ENCODE results near the gene BAD. TPM values are rescaled to one million over a fixed set of nuclear protein-coding genes. Genes with fewer than 3 reads are reported as not detected.
"Not testable (repeated sequence)": the region's sequence is repeated elsewhere in the genome, so short reads cannot be mapped to it uniquely, and the experiment has no call there.

The BAD gene
- total RNA-seq, 1 donor from 2014 or later: 45.4 TPM

DNA sequence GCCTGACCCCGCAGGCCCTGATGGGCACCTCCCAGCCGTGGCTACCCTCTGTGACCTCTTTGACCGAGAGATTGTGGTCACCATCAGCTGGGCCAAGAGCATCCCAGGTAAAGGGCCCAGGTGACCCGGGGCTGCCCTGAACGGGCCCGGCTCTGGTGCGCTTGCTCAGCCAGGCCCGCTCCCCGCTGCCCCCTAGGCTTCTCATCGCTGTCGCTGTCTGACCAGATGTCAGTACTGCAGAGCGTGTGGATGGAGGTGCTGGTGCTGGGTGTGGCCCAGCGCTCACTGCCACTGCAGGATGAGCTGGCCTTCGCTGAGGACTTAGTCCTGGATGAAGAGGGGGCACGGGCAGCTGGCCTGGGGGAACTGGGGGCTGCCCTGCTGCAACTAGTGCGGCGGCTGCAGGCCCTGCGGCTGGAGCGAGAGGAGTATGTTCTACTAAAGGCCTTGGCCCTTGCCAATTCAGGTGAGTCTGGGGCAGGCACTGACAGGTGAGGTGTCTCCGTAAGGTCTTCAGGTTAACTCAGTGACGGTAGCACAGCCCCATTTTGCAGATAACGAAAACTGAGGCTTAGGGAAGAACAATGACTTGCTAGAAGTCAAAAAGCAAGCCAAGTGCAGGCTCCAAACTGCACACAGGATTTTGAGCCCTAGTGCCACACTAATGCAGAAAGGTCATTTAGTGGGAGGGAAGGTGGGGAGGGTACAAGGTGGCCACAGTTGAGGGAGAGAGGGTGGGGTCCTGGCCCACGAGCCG, 30.5 kb upstream of the BAD start:
- ATAC-seq: no peak

DNA sequence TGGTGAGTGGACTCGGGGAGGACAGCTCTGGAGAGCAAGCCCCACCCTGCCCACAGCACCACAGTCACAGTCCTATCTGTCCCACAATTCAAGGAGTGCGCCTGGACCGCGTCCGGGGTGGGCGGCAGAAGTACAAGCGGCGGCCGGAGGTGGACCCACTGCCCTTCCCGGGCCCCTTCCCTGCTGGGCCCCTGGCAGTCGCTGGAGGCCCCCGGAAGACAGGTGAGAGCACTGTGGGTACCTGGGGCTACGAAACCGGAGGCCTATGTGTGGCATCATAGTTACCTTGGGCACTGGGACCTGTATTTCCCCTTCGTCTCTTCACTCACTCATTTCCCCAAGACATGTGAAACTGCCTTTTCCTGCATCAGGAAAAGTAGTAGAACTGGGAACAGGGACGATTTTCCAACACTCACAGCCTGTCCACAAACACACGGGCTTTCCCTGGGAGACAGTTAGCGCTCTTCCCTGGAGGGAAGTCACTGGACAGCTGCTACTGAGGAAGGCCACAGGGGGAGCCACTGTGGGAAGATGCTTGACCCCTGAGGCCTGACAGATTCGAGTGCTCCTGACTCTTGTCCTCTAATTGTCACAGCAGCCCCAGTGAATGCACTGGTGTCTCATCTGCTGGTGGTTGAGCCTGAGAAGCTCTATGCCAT, 29.8 kb upstream of the BAD start:
- no peak for ATAC-seq

DNA sequence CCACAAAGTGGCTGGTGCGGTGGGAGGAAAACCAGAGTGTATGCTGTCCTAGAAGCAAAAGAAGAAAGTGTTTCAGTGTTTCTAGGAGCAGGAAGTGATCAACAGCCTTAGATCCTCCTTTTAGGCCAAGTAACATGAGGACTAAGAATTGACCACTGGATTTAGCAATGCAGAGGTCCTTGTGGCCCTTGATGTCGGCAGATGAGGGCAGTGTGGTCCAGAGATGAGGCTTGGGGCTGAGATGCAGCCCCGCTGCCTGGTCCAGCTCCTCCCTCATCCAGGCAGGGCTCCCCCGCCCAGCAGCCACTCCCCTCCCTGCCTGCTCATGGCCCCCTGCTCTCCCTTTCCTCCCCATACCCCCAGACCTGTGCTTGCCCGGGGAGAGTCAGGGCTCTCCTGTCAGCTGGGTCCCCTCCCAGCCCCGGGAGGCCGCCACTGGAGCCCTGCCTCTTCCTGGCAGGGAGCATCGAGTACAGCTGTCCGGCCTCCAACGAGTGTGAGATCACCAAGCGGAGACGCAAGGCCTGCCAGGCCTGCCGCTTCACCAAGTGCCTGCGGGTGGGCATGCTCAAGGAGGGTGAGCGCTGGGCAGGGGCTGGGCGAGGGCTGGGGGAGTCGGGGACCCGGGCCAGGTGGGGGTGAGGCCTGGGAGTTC, 29.2 kb upstream of the BAD start:
- no peak for ATAC-seq

DNA sequence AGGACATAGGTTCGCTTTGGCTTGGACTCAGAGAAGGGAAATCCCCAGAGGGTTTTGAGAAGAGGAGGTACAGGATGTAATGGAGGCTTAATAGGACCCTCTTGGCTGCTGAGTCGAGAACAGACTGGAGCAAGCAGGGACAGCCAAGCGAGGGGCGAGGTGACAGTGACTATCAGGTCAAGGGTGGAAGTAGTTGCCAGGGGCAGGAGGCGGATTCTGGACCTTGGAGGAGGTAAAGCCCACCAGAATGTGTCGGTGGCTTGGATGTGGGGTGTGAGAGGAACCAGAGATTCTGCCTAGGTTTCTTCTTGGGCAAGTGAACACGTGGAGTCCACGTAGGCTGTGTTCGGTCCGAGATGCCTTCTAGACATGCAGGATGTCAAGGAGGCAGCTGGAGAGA, 28.5 kb upstream of the BAD start:
- ATAC-seq: no peak

DNA sequence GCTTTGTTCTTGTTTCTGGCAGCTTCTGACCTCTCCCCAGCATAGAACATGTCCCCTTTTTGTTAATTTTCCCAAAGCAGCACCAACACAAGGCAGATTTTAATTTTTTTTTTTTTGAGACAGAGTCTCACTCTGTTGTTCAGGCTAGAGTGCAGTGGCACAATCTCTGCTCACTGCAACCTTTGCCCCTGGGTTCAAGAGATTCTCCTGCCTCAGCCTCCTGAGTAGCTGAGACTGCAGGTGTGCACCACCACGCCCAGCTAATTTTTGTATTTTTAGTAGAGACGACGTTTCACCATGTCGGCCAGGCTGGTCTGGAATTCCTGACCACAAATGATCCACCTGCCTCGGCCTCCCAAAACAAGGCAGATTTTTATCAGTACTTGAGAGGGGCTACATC, 23.3 kb upstream of the BAD start:
- not testable (repeated sequence) for ATAC-seq

DNA sequence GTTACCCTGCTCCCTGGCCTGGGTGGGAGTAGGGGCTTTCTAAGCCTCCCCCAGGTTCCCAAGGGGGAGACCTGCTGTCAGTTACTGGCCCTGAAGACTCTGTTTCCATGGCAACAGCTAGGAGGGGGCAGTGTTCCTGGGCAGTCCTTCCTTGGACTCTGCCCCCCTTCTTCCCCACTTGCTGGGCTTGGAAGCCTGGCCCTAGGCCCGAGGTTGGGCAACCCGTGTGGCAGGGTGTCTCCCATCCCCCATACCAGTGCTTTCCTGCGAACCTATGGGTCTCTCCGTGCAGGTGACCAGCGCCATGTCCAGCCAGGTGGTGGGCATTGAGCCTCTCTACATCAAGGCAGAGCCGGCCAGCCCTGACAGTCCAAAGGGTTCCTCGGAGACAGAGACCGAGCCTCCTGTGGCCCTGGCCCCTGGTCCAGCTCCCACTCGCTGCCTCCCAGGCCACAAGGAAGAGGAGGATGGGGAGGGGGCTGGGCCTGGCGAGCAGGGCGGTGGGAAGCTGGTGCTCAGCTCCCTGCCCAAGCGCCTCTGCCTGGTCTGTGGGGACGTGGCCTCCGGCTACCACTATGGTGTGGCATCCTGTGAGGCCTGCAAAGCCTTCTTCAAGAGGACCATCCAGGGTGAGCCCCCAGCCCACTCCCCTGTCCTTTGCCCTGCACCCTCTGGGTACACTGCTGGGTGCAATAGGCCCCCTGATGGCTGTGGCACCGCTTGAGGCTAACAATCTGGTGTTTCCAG, 22.6 kb upstream of the BAD start:
- ATAC-seq: no peak

DNA sequence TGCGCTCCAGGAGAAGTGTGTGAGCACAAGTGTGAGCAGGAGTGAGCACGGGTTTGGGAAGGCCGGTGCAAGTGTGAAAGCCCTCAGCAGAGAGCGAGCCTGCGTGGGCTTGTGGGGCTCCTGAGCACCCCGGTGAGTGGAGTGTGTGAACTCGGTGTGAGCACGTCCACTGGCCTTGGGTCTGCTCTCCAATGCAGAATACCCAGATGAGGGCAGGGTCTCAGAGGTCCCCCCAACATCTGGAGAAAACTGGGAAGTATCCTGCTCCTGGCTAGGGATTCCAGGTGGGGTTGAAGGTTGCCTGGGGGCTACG, 22.1 kb upstream of the BAD start:
- ATAC-seq: no peak

DNA sequence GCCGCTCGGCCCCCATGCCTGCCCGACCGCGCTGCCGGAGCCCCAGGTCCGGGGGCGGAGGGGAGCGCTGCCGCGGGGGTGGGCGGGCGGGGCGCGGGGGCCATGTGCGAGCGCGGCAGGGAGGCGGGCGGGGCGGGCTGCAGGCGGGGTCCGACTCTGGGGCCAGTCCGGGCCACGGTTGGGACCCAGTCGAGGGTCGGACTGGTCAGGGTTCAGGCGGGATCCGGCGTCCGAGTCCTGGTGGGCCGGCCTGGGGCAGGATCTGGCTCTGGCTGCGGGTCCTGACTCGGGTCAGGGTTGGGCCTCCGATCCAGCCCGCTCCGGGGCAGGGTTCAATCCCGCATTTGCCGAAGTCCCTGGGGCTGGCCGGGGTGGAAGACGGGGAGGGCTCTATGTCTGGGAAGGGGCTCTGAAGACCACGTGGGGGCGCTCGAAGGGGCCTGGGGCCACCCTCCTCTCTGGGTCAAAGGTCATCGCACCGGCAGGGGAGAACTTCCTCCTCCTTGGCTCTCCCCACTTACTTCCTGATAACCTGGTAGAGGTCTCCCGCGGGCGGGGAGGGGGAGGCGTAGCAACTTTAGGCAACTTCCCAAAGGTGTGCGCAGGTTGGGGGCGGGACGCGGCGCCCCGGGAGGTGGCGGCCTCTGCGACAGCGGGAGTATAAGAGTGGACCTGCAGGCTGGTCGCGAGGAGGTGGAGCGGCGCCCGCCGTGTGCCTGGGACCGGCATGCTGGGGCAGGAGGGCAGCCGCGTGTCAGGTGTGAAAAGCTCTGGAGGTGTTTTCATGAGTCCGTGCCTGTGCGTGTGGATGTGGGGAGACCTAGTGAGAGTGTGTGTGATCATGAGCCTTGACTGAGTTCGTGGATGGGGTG, 21.5 kb upstream of the BAD start:
- peak; percentile 19 for ATAC-seq

DNA sequence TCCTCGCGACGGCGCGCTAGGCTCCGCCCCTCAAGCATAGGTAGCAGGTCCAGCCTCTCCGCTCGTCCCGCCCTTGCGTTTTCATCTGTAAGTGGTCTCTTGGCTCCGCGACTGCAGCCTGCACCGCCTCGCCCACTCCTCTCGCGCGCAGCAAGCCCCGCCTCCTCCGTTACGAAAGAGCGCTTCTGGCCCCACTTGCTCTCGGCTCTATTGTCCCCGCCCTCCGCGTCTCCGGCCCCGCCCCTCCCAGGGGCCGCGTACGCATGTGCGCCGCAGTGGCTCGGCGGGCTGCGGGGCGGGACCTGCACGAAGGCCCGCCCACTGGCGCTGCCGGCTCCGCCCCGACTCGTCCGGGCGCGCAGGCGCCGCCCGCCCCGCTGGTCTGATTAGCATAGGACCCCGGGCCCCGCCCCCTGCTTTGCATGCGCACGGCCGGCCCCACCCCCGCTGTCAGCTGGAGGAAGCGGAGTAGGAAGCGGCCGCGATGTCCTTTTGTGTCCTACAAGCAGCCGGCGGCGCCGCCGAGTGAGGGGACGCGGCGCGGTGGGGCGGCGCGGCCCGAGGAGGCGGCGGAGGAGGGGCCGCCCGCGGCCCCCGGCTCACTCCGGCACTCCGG, 20.7 kb upstream of the BAD start, which contains the start of gene ESRRA:
ESRRA (plus strand) TSS at position 450 of the 616 bp plus-strand sequence. CDS start 1,656 bp downstream, outside the sequence.
- peak; percentile 88 for ATAC-seq

DNA sequence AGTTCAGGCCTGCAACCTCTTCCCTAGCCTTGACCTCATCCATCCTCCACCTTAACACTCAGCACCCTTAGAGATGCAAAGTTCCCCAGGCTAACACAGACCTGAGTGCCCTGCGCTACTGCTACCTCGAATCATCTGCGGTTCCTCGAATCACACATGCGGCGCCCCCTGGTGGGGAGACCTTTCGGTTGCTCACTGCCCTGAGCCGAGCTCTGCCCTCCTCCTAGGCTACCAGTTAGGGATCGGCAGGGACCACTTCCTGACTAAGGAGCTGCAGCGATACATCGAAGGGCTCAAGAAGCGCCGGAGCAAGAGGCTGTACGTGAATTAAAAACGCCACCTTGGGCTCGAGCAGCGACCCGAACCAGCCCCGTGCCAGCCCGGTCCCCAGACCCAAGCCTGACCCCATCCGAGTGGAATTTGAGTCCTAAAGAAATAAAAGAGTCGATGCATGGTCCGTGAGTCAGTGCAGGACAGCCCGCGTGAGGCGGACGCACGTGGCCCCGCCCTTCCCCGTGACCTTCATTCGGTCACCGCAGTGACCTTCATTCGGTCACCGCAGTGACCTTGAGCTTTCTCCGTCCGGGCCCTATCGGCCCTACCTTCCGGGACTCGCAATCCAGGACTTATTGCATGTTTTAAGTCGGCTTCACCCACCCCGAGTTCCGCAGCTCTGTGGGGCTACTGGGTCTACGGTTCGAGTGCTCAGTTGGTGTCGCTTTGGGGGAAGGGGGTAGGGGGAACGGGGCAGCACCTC, 20.0 kb upstream of the BAD start:
- peak; percentile 50 for ATAC-seq

DNA sequence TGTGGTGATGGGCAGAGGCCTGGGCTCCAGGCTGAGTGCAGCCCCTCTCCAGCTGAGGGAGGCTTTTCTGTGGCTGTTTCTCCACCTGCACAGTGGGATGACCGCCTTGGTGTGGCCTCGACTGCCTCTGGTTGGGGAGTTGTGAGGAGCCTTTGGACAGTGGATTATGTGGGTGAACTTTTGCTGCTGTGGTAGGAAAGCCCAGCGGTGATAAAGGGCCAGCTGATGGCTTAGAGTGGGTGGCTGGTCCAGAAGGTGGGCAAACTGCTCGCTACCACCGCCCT, 19.5 kb upstream of the BAD start:
- no peak for ATAC-seq

DNA sequence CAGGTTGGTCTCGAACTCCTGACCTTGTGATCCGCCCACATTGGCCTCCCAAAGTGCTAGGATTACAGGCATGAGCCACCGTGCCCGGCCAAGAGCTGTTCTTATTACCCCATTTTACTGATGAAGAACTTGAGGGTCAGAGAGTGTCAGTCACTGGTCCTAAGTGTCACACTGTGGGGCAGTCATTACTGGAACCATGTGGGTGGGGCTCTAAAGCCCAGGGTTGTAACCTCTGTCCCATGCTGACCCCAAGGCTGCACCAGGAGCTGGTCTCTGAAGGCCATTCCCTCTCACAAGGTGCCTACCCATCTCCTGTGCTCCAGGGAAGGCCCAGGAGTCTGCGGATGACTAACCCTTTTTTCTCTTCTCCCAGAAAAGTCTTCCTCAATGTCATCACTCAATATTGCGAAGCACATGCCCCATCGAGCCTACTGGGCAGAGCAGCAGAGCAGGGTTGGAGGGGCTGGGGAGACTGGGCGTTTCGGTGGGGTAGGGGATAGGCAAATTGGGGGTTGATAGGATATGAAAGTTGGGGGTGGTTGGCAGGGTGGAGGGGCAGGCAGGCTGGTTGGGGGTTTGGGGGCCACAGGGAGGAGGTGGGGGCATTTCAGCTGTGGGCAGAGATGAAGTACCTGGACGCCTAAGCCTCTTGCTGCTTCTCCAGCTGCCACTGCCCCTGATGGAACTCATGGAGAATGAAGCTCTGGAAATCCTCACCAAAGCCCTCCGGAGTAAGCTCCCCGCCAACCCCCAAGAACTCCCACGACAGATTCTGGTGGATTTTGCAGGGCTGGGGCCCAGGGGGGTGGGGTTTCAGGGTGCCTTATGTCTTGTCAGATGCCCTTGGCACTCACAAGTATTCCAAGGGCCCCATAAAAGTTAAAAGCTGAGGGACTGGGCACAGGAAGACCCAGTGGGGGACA, 18.9 kb upstream of the BAD start:
- no peak for ATAC-seq

DNA sequence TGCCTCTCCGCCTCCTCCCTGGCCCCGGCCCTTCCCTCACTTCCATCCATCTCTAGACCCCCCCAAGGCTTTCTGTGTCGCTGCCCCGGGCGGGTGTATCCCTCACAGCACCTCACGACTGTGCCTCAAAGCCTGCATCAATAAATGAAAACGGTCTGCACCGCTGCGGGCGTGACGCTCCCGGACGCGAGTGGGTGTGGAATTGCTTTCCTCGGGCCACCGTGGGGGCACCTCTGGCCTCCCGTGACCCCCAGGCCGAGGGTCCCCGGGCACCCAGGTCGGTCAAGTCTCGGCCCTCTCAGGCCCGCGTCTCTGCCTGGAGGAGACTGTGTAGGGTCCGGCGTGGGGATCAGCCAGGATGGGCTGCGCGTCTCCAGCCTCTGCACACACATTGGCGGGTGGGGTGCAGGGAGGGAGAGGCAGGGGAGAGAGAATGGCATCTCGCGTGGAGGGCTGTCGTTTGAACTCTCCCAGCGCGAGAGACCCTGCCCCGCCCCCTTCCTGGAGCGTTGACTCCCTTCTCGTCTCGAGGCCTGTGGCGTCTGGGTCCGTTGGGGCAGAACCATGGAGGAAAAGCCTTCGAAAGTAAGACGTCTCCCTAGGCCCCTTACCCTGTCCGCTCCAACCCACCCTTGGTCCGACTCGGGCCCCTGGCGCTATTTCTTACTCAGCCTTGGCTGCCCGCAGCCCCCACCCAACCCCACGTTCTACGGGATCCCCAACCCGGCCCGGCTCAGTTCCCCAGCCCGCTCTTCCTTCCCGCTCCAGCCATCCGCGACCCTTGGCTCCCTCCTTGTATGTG, 15.6 kb upstream of the BAD start, which contains the start of gene CATSPERZ:
CATSPERZ (plus strand) TSS at position 512 of the 802 bp plus-strand sequence; CDS start at position 565, 53 bp downstream.
- ATAC-seq: no peak

DNA sequence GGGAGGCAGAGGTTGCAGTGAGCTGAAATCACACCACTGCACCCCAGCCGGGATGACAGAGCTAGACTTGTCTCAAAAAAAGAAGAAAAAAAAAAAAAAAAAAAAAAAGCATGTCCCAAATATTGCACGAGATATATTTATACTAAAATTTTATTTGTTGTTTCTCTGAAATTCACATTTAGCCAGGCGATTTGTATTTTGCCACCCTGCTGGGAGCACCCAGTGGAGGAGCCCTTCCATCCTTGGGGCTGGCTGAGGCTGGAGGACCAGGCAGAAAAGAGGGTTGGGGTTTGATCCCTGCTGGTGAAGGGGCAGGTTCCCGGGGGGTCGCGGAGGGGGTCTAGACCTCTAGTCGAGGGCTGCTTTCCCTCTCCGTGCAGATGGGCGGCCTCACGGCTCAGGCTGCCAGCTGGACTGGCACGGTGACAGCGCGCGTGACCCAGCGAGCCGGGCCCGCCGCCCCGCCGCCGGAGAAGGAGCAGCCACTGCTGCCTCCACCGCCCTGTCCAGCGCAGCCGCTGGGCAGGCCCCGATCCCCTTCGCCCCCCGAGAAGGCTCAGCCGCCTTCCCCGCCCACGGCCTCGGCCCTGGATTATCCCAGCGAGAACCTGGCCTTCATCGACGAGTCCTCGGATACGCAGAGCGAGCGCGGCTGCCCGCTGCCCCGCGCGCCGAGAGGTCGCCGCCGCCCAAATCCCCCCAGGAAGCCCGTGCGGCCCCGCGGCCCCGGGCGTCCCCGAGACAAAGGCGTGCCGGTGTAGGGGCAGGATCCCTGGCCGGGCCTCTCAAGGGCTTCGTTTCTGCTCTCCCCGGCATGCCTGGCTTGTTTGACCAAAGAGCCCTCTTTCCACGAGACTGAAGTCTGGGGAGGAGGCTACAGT, 14.7 kb upstream of the BAD start:
- ATAC-seq: no peak

DNA sequence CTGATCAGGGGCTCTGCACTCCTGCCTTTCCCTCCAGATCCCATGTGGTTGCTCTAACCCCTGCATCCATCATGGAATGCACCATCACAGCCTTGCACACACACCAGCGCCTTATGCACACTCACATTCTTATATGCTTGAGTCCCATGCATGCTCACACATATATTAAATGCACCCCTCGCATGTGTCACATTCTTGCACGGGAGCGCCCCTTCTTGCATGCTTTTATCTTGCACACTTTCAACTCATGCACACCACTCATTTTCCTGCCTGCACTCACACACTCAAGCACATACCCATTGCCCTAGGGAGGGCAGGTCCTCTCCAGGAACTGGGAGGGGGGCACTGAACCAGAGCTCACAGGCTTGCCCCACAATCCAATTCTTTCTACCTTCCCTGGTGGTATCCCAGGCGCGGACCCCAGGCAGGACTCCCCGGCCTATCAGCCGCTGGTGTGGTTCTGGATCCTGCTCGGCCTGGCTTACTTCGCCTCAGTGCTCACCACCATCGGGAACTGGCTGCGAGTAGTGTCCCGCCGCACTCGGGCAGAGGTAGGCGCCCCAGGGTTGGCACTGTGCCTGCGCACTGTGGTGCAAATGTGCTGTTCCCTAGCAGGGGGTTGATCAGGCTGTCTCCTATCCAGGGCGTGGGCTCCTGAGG, 13.4 kb upstream of the BAD start:
- ATAC-seq: no peak

DNA sequence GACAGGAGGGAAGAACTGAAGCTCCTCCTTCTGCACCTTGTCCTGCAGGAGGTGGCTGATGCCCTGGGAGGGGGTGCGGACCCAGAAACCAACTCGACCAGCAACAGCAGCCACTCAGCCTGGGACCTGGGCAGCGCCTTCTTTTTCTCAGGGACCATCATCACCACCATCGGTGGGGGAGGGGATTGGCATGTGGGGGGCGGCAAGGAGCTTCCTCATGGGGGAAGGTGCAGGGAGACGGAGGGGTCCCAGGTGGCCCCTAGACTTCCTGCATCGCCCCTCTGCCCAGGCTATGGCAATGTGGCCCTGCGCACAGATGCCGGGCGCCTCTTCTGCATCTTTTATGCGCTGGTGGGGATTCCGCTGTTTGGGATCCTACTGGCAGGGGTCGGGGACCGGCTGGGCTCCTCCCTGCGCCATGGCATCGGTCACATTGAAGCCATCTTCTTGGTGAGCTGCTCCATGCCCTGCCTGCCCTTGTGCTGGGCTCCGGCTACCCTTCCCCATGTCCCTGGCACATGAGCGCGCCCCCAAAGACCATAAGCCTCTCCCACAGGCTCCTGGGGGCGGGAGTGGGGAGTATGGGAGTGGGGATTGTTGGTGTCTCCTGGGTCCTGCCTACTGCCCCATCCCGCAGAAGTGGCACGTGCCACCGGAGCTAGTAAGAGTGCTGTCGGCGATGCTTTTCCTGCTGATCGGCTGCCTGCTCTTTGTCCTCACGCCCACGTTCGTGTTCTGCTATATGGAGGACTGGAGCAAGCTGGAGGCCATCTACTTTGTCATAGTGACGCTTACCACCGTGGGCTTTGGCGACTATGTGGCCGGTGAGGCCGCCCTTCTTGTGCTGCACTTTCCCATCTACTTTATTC, 12.6 kb upstream of the BAD start:
- no peak for ATAC-seq
